HG03025 (cell line): ENCODE measurements around the gene NTM.

Experiments
- ATAC-seq: cut with Tn5 transposase; IDR thresholded peaks from one replicate; pipeline ENCODE4 v1.9.1; 2021; ENCODE audit warnings: mild to moderate bottlenecking, moderate library complexity; ENCODE audit not compliant: unreplicated experiment, low FRiP score

NTM gene

DNA sequence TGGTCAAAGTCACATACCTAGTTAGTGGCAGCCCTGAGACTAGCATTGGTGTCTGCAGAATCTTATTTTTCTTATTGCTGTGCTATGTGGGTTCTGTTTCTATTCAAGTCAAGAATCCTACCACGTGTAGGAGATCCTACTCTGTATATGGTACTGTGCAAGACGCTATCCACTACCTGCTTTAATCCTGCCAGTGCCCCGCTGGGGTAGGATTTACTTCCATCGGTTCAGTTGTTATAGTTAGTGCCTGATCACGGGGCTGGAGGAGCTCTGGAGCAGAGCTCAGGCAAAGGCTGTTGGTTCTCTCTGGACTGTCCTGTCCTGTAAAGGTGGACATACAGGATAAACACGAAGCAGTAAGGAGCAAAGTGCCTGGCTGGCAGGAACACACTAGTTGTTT, 167.9 kb downstream of the NTM start:
- no peak for ATAC-seq

DNA sequence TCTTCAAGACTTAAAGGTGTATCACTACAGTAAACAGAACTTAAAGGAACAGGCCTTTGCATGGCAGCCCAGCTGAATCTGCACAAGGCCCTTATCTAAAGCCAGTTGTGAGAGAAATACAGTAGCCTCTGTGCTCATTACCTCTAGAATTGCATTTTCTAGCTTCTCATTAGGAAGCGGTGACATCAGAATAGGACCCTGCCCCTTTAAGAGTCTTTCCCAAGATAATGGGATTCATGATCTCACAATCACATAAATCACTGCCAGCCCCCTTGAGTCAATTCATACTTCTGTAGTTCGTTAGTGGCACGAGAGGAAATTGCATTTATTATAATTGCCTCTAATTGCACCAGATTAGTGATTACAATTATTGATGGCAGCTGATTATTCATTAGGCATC, 170.3 kb downstream of the NTM start:
- no peak for ATAC-seq

DNA sequence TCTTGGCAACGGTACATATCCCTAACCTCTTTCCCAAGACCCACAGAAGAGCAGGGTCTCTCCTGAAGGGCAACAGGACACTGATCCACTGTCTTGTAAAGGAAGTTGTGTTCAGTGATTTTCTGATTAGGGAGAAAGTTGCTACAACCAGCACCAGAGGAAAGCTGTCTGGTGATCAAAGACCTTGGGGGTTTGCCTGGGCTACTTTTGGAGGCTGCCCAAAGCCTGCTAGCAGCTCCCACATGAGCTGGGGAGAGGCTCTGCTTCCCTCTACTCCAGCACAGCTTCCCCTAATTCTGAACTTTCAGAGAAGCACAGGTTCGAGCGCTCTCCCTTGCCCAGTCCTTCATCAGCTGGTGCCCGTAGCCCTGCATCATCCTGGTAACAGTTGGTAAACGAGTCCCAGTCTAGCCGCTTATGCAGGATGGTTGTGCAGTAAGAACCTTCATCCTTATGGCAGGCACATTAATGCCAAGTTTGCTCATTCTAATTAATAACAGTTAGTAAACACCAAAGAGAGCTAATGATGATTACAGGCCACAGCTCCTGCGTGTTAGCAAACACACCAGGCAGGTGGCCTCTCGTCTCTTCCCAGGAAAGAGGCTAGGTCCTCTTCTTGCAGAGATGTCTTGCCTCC, 173.1 kb downstream of the NTM start:
- no peak for ATAC-seq

DNA sequence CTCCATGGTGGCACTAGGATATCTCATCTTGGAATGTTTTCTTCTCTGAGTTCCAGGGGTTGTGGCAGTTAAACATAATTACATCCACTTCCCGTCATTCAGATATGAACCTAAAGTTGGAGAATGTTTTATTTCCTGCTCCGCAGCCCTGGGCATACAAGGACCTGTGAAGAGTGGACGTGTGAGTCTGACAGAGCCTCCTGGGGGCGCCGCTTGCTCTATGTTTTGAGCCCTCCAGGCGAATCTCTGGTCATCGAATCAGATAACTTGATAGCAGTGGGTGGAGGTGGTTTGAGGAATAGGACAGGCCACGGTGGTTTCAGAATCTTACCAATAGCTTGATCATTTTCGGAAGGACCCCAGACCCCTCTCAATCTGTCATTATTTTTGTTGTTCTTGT, 174.2 kb downstream of the NTM start:
- no peak for ATAC-seq

DNA sequence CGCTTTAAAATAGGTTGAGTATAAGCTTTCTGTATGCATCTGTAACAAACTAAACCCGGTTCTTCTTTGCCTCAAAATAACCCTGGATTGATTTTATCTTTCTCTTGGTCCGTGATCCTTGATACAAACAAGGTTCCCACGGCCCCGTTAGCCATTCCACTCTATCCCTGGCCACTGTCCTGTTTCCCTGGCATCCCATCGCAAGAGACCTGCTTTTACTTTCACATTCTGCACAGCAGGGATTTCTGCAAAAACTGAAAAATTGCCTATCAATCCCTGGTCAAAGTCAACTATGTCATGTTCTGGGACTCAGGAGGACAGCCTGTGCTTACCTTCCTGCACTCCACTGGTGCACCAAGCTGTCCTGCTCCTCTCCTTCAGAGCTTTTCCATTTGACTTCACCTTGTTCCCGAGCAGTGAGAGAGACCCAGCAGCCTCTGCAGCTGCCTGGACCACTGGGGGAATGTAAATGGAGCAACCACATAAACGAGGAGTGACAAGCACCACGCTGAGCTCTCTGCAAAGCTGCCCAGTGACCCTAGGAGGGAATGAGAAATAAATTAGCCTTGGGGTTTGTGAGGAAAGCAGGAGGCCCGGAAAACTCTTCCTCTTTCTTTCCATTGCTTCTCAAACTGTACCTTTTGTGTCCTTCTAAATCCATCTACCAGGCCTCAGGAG, 175.9 kb downstream of the NTM start:
- ATAC-seq: no peak

DNA sequence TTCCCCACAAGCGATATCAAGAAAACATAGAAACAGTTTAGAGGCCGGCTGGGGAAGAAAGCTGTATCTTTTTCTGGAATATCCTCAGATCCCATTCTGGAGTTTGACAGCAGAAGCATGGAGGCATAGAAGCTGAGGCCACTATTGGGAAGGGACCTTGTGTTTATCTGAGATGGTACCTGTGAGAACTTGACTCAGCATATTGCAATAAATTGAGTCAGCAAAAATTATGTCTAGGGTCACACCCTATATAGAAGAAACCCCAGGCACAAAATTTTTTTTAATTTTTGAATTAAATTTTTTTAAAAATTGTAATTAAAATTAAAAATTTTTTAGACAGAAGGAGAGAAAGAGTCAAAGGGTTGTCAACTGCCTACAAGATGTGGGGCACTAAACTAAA, 178.7 kb downstream of the NTM start:
- ATAC-seq: no peak

DNA sequence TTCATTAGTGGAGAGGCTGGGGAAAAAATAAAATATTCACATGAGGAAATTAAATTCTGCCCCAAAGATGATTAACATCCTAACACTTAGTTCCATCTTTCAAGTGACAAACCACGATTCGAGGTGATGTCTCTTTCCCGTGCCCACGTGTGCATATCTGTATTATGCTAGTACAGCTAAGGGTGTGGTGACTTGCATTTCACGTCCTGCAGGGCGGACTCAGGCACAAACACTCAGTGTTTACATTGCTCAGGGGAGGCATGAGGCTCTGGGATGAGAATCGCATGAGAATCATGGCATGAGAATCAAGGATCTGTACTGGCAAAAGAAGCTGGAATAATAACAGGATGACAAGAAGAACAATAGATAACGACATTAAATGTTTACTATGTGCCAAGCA, 179.4 kb downstream of the NTM start:
- ATAC-seq: no peak

DNA sequence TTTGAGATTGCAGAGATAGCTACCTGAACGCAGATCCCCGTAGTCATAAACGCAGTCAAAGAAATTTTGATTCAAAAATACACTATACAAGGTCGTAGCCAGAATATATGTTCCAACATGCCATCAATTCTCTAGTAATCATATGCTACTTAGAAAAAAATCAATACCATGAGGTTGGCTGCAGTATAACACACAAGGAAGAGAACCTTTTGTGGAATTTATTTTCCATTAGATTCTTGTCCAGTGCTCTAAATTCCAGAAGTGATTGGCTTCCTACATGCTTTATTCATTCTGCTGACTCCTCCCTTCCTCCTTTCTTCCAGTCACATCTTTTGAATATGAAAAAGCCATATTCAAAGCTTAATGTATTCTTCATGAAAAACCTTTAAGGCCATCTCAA, 189.9 kb downstream of the NTM start:
- no peak for ATAC-seq

DNA sequence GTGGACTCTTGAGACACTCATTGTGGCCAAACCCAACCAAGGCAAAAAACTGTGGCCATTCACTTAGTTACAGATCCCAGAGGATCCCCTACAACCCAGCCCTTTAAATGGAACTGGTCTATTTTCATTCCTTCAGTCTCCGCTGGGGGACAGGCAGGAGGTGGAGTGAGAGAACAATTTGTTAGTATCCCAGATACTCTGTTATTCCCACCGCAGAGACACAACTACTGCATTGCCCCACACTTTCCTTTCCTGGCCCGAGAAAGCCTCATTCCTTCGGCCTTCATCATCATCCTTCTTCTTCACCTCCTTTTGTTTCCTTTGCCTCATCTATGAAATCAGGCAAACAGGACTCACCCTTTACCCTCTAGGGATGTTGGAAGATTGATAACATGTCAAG, 191.1 kb downstream of the NTM start:
- no peak for ATAC-seq

DNA sequence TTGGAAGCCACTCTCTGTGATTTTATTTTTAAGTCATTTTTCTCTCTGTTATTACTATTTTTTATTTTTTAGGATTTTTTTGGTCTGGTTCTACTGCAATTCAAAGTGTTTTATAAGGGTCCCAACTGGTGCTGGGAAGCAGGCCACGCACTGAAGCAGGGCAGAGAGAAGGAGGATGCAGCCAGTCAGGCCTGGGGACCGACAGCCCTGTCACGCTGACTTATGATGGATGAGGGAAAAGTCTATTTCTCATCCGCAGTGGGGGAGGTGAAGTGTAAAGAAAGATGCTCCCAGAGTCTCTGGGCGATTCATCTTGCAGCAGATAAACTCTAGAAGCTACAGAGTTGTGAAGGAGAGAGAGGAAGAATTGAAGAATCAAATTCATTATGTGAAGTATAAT, 191.6 kb downstream of the NTM start:
- no peak for ATAC-seq

DNA sequence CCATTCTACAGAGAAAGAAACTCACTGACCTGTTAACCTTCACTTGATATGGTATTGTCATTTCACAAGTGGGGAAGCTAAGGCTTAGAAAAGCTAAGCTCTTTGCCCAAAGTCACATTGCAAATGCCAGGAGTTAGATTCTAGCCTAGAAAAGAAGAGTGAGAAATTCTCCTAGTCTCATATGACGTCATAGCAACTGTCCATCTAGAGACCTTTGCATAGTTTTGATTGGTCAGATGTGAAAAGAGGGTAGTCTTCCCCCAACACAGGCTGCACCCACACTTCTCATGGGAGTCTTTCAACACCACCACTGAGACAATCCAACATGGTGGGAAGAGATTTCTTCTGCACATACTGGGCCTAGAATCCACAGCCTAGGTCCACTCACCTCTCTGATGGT, 197.9 kb downstream of the NTM start:
- ATAC-seq: no peak

DNA sequence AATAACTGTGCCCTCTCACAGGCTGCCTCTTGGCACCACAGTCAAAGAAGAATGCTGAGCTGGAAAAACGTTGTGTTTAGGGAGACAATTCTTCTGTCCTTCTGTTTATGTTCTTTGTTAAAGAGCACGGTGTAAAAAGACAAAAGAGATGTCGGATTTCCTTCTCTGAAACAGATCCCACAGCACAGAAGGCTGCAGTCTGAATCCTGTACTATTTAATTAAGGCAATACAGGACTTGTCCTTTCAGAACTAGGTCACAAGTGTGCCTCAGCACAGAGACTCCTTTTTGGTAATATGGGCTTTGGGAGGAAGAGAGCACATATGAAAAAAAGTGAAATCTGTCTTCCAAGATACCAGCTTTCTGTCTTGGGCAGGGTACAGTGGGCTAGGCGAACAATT, 201.2 kb downstream of the NTM start:
- ATAC-seq: no peak

DNA sequence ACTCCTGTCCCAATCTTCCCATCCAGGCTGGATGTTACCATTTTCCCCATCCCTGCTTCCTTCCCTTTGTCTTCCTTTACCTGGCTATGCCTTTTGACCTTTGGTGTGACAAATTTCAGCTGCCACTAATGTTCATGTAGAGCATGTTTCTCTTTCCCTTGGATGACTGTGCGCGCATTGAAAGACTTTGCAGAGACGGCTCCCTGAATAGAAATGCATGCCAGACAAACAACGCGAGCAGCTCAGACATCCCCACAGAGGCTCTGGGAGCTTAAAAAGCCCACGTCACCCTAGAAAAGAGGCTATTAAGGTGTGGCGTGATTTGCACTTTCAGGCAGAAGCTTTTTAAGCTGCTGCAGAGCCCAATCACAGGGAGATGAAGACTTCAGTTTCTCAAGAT, 202.0 kb downstream of the NTM start:
- ATAC-seq: no peak

DNA sequence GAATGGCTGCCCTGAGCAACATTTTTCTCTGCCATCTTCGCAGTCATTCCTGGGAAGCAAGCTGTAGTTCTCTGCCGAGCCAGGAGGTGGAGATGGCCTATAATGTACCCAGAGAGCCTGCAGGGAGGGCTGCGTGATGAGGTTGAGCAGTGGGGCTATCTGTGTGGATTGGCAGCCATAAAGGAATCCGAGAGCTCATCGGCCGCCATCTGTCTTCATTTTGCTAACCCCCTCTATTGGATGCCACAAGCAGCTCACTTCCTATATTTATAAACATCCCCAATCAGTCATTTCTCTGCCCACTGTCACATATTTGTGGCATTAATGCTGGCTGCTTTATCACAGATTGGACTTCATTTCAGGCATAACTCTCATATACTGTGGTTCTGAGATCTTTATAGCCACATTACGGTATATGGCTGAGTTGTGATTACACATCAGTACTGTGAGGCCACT, 209.5 kb downstream of the NTM start:
- ATAC-seq: peak; percentile 72

DNA sequence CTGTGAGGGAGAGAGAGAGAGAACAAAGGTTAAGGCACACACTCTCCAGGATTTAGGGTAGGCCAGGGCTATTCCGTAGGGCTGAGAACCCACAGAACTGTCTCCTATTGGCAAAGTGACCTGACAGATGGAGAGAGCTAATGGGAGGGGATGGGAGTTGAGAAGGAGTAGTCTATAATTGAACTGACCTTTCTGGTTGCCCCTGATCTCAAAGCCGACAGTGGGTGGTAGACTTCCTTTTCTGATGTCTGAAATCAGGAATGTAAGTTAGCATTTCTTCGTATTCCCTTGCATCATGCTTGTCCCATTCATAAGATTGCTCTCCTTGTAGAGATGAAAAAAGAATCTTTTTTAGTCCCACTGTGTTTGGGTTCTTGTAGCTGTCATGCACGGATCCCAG, 210.1 kb downstream of the NTM start:
- ATAC-seq: no peak

DNA sequence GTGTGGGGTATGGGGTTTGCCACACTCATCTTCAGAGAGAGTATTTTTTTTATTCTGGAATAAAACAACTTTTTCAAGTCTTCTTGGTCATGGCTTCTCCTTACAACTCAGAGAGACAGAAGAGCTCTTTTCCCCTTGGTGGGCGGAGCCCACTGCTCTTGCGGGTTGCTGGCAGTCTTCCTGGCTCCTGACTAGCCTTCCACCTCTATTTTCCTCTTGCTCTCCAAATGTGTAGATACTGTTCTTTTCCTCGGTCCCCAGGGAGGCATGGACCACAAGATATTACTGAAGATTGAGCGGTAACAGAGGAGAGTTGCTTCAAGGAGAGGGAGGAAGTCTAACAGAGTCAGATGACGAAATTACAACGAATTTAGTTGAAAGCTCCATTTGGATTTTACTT, 210.6 kb downstream of the NTM start:
- ATAC-seq: no peak

DNA sequence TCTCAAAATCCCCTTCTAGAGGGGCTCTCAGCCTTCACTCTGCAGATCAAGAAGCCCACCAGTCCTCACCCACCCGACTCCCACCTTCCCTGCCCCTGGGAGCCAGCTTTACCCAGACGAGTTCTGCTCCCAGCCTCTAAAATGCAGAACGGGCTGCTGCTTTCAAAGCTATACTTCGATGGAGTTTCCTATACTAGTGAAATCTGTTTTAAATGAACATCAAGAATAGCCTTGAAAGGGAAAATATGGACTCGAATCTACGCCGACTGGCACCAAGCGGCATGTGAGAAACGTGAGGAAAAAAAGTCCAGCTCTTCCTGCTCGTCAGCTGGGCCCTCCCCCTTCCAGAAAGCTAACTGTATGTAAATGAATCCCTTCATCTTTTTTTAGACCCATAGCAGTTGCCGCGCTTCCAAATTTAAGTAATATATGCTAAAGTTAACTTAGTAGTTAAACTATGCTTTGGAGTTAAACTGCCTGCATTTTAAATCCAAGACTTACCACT, 211.7 kb downstream of the NTM start:
- no peak for ATAC-seq

DNA sequence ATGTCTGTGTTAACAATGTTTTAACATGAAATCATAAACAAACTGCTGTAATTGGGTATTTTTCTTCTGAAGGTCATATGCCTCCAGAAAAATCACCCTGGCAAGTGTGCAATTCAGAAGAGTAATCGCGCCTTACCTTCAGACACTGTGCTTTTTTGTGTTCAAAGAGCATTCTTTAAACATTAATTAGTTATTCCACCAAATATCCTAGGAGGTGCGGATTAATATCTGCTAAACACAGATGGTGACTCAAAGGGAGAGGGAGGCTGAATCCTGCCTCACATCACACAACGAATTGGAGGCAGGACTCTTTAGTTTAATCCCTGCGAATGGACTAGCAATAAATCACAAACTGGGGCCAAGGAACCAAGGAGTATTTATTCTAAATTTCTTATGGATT, 213.0 kb downstream of the NTM start:
- ATAC-seq: no peak

DNA sequence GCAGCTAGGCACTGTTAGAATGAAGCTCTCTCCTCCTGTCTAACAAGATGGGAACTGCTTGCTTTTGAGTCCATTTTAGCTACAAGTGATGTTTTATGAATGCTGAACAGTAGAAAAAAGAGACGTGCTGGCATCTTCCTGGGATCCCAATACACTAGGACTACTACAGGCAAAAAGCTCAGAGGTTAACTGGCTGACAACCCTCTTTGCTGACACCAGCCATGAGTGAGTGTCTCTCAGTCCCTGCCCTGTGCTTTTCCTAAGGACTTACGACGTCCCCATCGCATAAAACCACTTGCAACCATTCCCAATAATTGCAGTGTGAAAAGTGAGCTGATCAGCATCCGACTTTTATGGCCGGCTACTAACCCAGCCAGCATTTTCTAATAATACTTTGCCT, 213.5 kb downstream of the NTM start:
- no peak for ATAC-seq

DNA sequence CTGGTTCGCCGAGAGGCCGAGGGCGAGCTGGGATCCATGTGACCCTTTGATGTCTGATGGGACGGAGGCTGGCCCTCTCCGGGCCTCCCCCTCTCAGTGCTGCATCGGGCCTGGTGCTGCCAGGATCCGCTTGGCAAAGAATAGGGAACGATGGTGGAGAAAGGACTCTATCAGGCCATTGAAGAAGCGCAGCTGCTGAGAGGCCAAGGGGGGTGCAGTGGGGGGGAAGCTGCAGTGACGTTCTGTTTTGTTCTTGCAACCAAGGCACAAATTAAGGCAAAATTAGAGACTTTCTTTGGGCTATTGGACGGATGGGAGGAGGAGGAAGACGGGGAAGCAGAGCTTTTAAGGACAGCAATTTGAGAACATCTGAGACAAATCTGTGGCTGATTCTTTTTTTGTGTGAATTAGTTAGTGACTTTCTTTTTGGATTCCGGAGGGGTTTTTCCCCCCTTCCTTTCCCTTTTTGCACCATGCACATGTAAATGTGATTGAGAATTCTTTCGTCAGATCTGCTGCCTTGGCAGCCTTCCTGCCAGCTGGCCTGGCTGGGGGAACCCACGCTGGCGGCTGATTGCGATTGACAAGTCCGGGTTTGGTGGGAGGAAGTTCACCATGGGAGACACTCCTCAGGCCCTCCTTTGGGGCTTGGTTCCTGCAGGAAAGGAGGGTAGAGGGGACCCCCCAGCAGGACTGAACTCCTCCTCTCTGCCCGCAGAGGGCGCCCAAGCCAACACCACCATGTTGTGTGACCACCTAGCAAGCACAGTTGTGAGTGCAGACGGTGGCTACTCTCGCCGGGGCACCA, 214.6 kb downstream of the NTM start:
- ATAC-seq: no peak

DNA sequence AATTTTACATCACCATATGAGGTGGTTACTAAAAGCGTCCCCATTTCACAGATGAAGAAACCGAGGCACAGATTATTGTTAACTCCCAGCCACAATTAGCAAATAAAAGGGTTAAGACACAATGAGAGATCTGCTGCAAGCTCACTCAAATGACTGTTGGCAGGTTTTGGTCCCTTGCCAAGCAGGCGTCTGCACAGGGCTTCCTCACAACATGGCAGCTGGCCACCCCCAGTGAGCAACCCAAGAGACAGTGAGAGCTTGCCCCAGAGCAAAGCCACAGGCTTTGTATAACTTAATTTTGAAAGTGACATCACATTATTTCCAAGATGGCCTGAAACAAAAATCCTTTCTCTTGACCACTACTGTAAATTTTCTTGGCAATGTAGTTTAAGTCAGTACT, 217.6 kb downstream of the NTM start:
- ATAC-seq: no peak

DNA sequence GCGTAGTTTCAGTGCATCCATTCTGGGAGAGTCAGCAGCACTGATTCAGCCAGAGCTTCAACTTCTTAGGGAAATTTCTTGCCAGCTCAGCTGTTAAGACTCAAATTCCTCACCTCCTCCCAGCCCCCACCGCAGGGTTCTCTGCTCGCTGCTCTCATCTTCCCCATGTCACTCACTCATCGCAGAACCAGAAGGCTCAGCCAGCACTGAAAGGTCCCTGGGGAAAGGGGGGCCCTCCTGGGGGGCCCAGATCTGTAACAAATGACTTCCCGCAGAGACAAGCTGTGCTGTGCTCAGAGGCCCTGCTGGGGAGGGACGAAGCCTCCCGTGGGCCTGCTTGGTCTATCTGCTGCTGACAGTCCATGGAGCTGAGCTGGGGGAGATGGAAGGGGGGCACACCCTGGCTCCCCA, 220.6 kb downstream of the NTM start:
- ATAC-seq: no peak
